Measurements from ENCODE around the gene TARBP1.

- no peak for TF ChIP-seq REST (IDR thresholded peaks at IDR 0.05)
- TF ChIP-seq CTCF (IDR thresholded peaks at IDR 0.05): no peak
- TF ChIP-seq ELK1 (IDR thresholded peaks at IDR 0.05; ENCODE audit: low read depth, low read length): no peak
- TF ChIP-seq RARB (CRISPR knock-in tag; IDR thresholded peaks at IDR 0.05): no peak
- TF ChIP-seq RCOR1 (IDR thresholded peaks at IDR 0.05; ENCODE audit: low read depth, low read length): no peak
Measured at GRCh38 chr1:234362558-234362957, 116.4 kb downstream of the TARBP1 start.
